Medulla oblongata (tissue), 1 donor: ENCODE measurements around the gene SECTM1.
"Not testable (repeated sequence)": the region's sequence is repeated elsewhere in the genome, so short reads cannot be mapped to it uniquely, and the experiment has no call there.

Experiments used
- DNase-seq: peaks from one replicate; pipeline ENCODE4 v3.0.0-alpha.2; 2015; ENCODE audit errors: extremely low spot score

The SECTM1 gene

GRCh38 chr17:82333279-82334171 lies at the start of gene SECTM1:
SECTM1 (minus strand) TSS chr17:82333766; CDS start chr17:82327240, 6,526 bp downstream.
- DNase-seq: peak; percentile 4

DNA sequence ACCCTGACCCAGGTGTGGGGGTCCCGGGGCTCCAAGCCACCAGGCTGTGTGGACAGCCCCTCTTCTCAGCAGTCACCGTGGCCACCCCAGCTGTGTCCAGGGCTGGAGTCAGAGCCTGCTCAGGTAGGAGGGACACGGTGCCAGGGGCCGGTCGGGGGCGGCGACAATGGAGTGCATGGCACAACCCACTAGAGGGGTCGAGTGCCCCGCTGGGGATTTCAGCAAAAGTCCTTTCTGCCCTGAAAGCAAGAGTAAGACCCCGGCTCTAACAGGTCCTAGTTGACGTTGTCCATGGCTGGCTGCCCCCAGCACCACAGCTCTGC lies 49.3 kb upstream of the SECTM1 start:
- DNase-seq: no peak

DNA sequence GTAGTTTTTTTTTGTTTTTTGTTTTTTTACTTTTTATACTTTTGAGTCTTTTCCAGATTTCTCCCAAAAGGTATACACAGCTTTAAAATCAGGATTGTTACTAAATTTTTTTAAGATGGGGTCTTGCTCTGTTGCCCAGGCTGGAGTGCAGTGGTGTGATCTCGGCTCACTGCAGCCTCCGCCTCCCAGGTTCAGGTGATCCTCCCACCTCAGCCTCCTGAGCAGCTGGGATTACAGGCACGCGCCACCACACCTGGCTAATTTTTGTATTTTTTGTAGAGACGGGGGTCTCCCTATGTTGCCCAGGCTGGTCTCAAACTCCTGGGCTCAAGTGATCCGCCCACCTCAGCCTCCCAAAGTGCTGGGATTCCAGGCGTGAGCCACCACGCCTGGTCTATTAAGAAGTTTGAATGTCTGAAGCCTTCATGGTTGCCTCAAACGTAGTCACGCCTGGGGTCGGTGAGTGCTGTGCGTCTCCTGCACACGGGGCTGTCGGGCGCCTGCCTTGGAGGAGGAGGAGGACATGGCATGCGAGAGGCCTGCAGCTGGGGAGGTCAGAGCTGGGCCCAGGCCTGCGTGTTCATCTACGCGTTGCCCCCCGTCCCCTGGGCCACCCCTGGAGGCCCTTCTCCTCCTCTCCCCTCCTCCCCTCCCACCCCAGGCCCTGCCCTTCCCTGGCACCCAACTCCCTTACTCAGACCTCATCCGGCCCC lies 48.8 kb upstream of the SECTM1 start:
- DNase-seq: not testable (repeated sequence)

- DNase-seq: not testable (repeated sequence)
Measured at GRCh38 chr17:82381703-82382009, 48.1 kb upstream of the SECTM1 start.

DNA sequence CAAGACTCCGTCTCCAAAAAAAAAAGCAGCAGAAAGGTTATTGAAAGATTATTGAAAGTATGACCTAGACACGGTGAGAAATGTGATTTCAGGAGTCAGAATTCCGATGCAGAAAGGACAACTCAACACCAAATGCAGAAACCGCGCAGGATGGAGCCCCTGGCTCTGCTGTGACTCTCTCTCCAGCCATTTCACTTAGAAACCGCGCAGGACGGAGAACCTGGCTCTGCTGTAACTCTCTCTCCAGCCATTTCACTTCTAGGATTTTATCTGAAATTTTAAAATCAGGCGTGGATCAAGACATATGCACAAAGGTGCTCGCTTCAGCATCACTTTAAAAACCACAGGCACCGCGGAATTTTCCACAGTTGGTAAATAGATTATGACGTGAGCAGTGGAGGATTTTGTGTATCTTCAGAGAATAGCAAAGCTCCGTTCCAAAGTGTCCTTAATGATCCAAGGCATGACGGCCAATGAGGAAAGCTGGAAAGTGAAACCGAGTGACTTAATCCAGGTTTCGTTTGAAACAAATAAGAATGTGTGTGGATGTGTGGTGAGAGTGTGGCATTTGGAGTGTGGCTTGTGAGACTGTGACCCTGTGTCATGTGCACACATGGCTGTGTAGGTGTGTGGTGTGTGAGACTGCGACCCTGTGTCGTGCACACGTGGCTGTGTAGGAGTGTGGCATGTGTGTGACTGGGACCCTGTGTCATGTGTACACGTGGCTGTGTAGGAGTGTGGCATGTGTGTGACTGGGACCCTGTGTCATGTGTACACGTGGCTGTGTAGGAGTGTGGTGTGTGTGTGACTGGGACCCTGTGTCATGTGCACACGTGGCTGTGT lies 47.5 kb upstream of the SECTM1 start:
- DNase-seq: no peak

DNA sequence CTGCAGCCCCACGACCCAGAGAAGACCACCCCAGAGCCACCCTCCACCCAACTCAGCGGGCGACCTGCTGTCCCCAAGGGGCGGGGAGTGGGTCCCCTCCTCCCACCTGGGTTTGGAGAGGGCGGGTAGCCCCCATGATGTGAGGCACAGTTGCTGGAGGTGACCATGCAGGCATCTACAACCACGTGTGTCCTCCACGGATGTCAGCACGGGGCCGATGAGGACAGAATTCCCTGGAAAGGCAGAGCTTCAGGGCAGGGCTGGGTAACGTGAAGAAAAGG lies 45.1 kb upstream of the SECTM1 start:
- no peak for DNase-seq

- no peak for DNase-seq
Measured at GRCh38 chr17:82377924-82378740, 44.6 kb upstream of the SECTM1 start.

DNA sequence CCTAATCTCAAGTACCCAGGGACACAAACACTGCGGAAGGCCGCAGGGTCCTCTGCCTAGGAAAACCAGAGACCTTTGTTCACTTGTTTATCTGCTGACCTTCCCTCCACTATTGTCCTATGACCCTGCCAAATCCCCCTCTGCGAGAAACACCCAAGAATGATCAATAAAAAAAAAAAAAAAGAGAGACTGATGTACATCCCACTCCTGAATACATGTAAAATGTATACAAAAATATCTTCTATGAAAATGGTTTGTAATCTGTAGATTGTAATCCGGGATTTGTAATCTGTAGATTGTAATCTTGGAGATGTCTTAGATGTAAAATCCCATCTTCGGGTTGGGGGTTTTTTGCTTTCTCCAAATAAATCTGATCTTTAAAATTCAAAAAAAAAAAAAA lies 43.7 kb upstream of the SECTM1 start:
- DNase-seq: not testable (repeated sequence)

- DNase-seq: no peak
Measured at GRCh38 chr17:82376042-82376730, 42.6 kb upstream of the SECTM1 start.

GRCh38 chr17:82375359-82376041 lies 41.9 kb upstream of the SECTM1 start:
- no peak for DNase-seq

DNA sequence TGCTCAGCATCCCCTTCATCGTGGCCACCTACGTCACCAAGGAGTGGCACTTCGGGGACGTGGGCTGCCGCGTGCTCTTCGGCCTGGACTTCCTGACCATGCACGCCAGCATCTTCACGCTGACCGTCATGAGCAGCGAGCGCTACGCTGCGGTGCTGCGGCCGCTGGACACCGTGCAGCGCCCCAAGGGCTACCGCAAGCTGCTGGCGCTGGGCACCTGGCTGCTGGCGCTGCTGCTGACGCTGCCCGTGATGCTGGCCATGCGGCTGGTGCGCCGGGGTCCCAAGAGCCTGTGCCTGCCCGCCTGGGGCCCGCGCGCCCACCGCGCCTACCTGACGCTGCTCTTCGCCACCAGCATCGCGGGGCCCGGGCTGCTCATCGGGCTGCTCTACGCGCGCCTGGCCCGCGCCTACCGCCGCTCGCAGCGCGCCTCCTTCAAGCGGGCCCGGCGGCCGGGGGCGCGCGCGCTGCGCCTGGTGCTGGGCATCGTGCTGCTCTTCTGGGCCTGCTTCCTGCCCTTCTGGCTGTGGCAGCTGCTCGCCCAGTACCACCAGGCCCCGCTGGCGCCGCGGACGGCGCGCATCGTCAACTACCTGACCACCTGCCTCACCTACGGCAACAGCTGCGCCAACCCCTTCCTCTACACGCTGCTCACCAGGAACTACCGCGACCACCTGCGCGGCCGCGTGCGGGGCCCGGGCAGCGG lies 41.2 kb upstream of the SECTM1 start:
- no peak for DNase-seq

GRCh38 chr17:82373731-82374625 lies 40.4 kb upstream of the SECTM1 start:
- DNase-seq: no peak

GRCh38 chr17:82373072-82373452 lies 39.5 kb upstream of the SECTM1 start:
- not testable (repeated sequence) for DNase-seq

GRCh38 chr17:82372249-82373071 lies 38.9 kb upstream of the SECTM1 start:
- DNase-seq: no peak

DNA sequence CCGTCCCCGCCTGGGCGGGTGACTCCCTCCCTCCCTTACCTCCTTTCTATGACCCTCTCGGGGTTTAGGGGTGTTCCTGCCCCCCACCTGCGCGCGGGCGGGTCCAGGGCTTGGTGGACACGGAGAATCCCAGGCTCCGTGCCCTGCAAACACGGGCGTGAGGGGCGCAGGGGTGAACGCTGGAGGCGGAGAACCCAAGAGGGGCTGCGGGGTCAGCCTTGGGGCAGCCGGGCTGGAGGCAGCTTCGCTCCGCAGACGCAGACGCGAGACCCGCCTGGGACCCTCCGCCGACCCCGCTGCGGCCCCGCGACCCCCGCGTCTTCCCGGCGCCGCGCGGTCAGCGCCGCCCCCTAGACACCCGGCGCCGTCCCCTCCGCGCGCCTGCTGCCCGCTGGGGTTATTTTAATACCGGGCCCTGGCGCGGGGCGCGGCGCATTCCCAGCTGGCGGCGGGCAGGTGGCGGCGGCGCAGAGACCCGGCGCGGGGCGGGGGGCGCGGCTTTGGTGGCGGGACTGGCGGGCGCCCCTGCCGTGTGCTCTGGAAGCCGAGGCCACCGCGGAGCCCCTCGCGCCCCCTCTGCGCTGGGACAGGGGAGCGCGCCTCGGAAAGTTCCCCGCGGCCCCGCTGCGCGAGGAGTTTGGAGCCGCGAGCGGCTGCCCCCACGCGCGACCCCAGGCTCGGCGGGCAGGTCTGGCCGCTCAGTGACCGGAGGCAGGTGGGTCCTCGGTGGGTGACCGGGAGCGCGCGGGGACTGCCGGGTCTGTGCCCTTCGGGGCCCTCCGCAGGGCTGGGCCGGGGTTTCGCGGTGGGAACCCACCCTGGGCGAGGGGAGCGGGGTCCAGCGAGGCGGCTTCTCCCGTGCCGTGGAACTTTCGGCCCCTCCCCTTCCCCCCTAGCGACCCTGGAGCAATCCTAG lies 38.0 kb upstream of the SECTM1 start, which contains the start of gene UTS2R:
UTS2R (plus strand) TSS at position 433 of the 916 bp plus-strand sequence. CDS start 2,560 bp downstream, outside the sequence.
- no peak for DNase-seq

- peak; percentile 23 for DNase-seq
Measured at GRCh38 chr17:82370471-82371332, 37.1 kb upstream of the SECTM1 start.
